OCI-LY3 (cell line): ENCODE results near the gene FANK1.

ENCODE experiments used
- H2AFZ ChIP-seq: fragments of 200-600, 300-600 bp; shearing (Covaris generic); 2 replicates; pipeline ENCODE4 v1.6.0; 2014; ENCODE audit warnings: antibody characterized with exemption, low read depth, low read length
- H3K27ac ChIP-seq: fragments of 200-600, 300-600 bp; sonication (generic); 2 replicates; pipeline ENCODE4 v1.5.1; 2014; ENCODE audit warnings: mild to moderate bottlenecking, low read length, moderate library complexity, mixed read lengths
- H3K27me3 ChIP-seq: fragments of 200-600, 300-600 bp; sonication (generic); 2 replicates; pipeline ENCODE4 v1.6.1; 2014; ENCODE audit warnings: low read depth, low read length, mixed read lengths
- H3K36me3 ChIP-seq: fragments of 200-600, 300-600 bp; sonication (generic); replicated peaks from 2 replicates; pipeline ENCODE3; 2014; ENCODE audit warnings: low read depth, low read length, mixed read lengths
- H3K4me1 ChIP-seq: fragments of 300-600, 200-600 bp; sonication (generic); 2 replicates; pipeline ENCODE4 v1.6.1; 2014; ENCODE audit warnings: low read length, mixed read lengths
- H3K4me2 ChIP-seq: fragments of 200-600, 300-600 bp; sonication (generic); 2 replicates; pipeline ENCODE4 v1.6.1; 2014; ENCODE audit warnings: low read length, mixed read lengths
- H3K4me3 ChIP-seq: fragments of 300-600, 200-600 bp; sonication (generic); 2 replicates; pipeline ENCODE4 v1.5.1; 2014; ENCODE audit warnings: antibody characterized with exemption, mild to moderate bottlenecking, low read length, moderate library complexity
- H3K79me2 ChIP-seq: fragments of 300-600, 200-600 bp; shearing (Covaris generic); 2 replicates; pipeline ENCODE4 v1.6.1; 2014; ENCODE audit warnings: mild to moderate bottlenecking, low read length, mixed read lengths
- H3K9ac ChIP-seq: fragments of 300-600, 200-600 bp; shearing (Covaris generic); 2 replicates; pipeline ENCODE4 v1.6.0; 2014; ENCODE audit warnings: mild to moderate bottlenecking, low read length, moderate library complexity
- H3K9me3 ChIP-seq: fragments of 200-600, 300-600 bp; shearing (Covaris generic); 2 replicates; pipeline ENCODE4 v1.6.1; 2014; ENCODE audit warnings: low read length, mixed read lengths; ENCODE audit not compliant: insufficient read depth
- H4K20me1 ChIP-seq: fragments of 200-600, 300-600 bp; sonication (generic); 2 replicates; pipeline ENCODE4 v1.6.1; 2016; ENCODE audit warnings: low read length, mixed read lengths; ENCODE audit not compliant: insufficient read depth
- CTCF ChIP-seq: fragments of 200-600, 300-600 bp; sonication (generic); IDR thresholded peaks from 2 replicates; pipeline ENCODE4 v1.5.1; 2014; ENCODE audit warnings: antibody characterized with exemption, low read length, low read depth
- EZH2phosphoT487 ChIP-seq: fragments of 200-600 bp; shearing (Covaris generic); IDR thresholded peaks from 2 replicates; pipeline ENCODE4 v1.6.1; 2018; ENCODE audit warnings: antibody characterized with exemption, mixed run types, low read depth

The FANK1 gene

GRCh38 chr10:125951290-125951689, 54.9 kb downstream of the FANK1 start:
- no peak overlapping the region for H3K4me3 ChIP-seq

GRCh38 chr10:125953778-125954385, 57.5 kb downstream of the FANK1 start:
- Histone ChIP-seq H3K9me3 (no peaks in the 10 kb centered on the region), H3K4me2 (no peak overlapping the region), H2AFZ (no peak overlapping the region), H3K27me3 (no peaks in the 10 kb centered on the region), H3K9ac (no peak overlapping the region), H3K79me2 (no peaks in the 10 kb centered on the region), H3K27ac (no peak overlapping the region), H3K36me3 (no peaks in the 10 kb centered on the region), H3K4me3 (no peak overlapping the region), H4K20me1 (no peaks in the 10 kb centered on the region), H3K4me1 (peaks cover 4% of the 10 kb centered on the region; the same call in 1 of the 2 replicates)
- no peak for TF ChIP-seq EZH2phosphoT487
- no peak for TF ChIP-seq CTCF

More at GRCh38 chr10:125951290-125951689, 54.9 kb downstream of the FANK1 start:
- no peaks in the 10 kb centered on the region for H3K4me1 ChIP-seq
- H3K36me3 ChIP-seq: no peaks in the 10 kb centered on the region
- H3K4me2 ChIP-seq: no peak overlapping the region
- no peak for TF ChIP-seq EZH2phosphoT487
- no peak for TF ChIP-seq CTCF
- no peaks in the 10 kb centered on the region for H3K9me3 ChIP-seq
- H4K20me1 ChIP-seq: no peaks in the 10 kb centered on the region
- H3K27ac ChIP-seq: no peak overlapping the region
- no peak overlapping the region for H2AFZ ChIP-seq
- no peak overlapping the region for H3K9ac ChIP-seq
- no peaks in the 10 kb centered on the region for H3K27me3 ChIP-seq
- H3K79me2 ChIP-seq: no peaks in the 10 kb centered on the region

GRCh38 chr10:125955766-125956165, 59.4 kb downstream of the FANK1 start:
- Histone ChIP-seq H3K27ac (no peak overlapping the region), H3K79me2 (no peaks in the 10 kb centered on the region), H3K4me1 (peaks cover 4% of the 10 kb centered on the region; the same call in 1 of the 2 replicates), H2AFZ (no peak overlapping the region), H4K20me1 (no peaks in the 10 kb centered on the region), H3K27me3 (no peaks in the 10 kb centered on the region), H3K4me2 (no peak overlapping the region), H3K4me3 (no peak overlapping the region), H3K9me3 (no peaks in the 10 kb centered on the region), H3K9ac (no peak overlapping the region), H3K36me3 (no peaks in the 10 kb centered on the region)
- TF ChIP-seq EZH2phosphoT487 (no peak), CTCF (no peak)

GRCh38 chr10:125961743-125962142, 65.4 kb downstream of the FANK1 start:
- no peaks in the 10 kb centered on the region for H3K27me3 ChIP-seq
- H3K79me2 ChIP-seq: no peaks in the 10 kb centered on the region
- no peaks in the 10 kb centered on the region for H4K20me1 ChIP-seq
- TF ChIP-seq CTCF: no peak
- TF ChIP-seq EZH2phosphoT487: no peak
- H3K36me3 ChIP-seq: no peaks in the 10 kb centered on the region
- H3K4me3 ChIP-seq: no peak overlapping the region
- no peak overlapping the region for H3K27ac ChIP-seq
- H3K4me1 ChIP-seq: peaks cover 4% of the 10 kb centered on the region; the same call in 1 of the 2 replicates
- no peak overlapping the region for H2AFZ ChIP-seq
- H3K9me3 ChIP-seq: no peaks in the 10 kb centered on the region
- H3K4me2 ChIP-seq: no peak overlapping the region
- H3K9ac ChIP-seq: no peak overlapping the region
